Naive thymus-derived CD8-positive, alpha-beta T cell (primary cell): ENCODE data around the gene NDC1. TPM values are rescaled to one million over a fixed set of nuclear protein-coding genes. Genes with fewer than 3 reads are reported as not detected.
A peak's percentile ranks its signal among the peaks of the same experiment; 100 is the strongest.

Experiments used
- ATAC-seq, 2 donors: fragments of 150-1000 bp; cut with Tn5 transposase in 1 of 2; sonication (Bioruptor Pico), chemical (Tn5 transposase) in 1 of 2; 1 replicate in 1 of 2; 2 replicates in 1 of 2; pipeline ENCODE4 v1.10.0; 2021; ENCODE audit warnings: mild to moderate bottlenecking in 2 of 2, moderate library complexity in 2 of 2
- POLR2A ChIA-PET: fragments of 350-600 bp; sonication (Branson Sonifier 250); formaldehyde crosslinking; loops from one replicate; lab custom pipeline; 2021; ENCODE audit warnings: antibody characterized with exemption; lab: Charles Lee
- DNase-seq, 10 donors: peaks; one replicate each; pipeline versions ENCODE4 v3.0.0 to v3.0.0-alpha.2; 2020 to 2022
- H3K27ac Mint-ChIP-seq, 10 donors: one replicate each; pipeline ENCODE4 v1.8.0; 2020 to 2022; ENCODE audit warnings: mild to moderate bottlenecking in 10 of 10, mixed read lengths in 10 of 10, moderate library complexity in 4 of 10, inconsistent platforms in 1 of 10
- H3K27me3 Mint-ChIP-seq, 5 donors: one replicate each; pipeline ENCODE4 v1.8.0; 2021 to 2022; ENCODE audit warnings: mixed read lengths in 5 of 5
- H3K36me3 Mint-ChIP-seq, 3 donors: one replicate each; pipeline ENCODE4 v1.8.0; 2020 to 2022; ENCODE audit warnings: mixed read lengths in 3 of 3, mild to moderate bottlenecking in 2 of 3, inconsistent platforms in 1 of 3
- H3K4me1 Mint-ChIP-seq, 4 donors: one replicate each; pipeline ENCODE4 v1.8.0; 2021 to 2022; ENCODE audit warnings: mixed read lengths in 4 of 4
- H3K4me3 Mint-ChIP-seq, 10 donors: one replicate each; pipeline ENCODE4 v1.8.0; 2020 to 2022; ENCODE audit warnings: mild to moderate bottlenecking in 10 of 10, mixed read lengths in 10 of 10, moderate library complexity in 6 of 10, inconsistent platforms in 1 of 10
- H3K9me3 Mint-ChIP-seq, 9 donors: one replicate each; pipeline ENCODE4 v1.8.0; 2020 to 2022; ENCODE audit warnings: mixed read lengths in 9 of 9, mild to moderate bottlenecking in 3 of 9, inconsistent platforms in 1 of 9, moderate library complexity in 1 of 9
- polyA plus RNA-seq, 3 donors: library from polyadenylated mRNA; unstranded; fragments of 300-500 nt; fragmentation: Illumina TruSeq; gene quantifications; one replicate each; pipeline ENCODE4 v1.2.3, GENCODE V29; 2021
- total RNA-seq, 8 experiments: library from RNA in 2 of 8; stranded (reverse) in 2 of 8; gene quantifications; one replicate each; pipeline ENCODE4 v1.2.3 and lab custom pipeline; 2021 to 2026

NDC1 gene
- total and polyA plus RNA-seq, 5 experiments from 2014 or later: 5.8 to 15.0 (median 6.4) TPM

- Mint-ChIP-seq H3K27ac (peak overlapping the region in 2 of 10 donors; percentile 9 to 32), H3K4me1 (no peaks in the 10 kb centered on the region), H3K9me3 (no peaks in the 10 kb centered on the region), H3K36me3 (peaks cover 10 to 51% (median 14%) of the 10 kb centered on the region in 3 donors), H3K4me3 (no peak overlapping the region), H3K27me3 (no peaks in the 10 kb centered on the region)
- POLR2A ChIA-PET: no interaction called here
- no peak for DNase-seq
- no peak for ATAC-seq
These were observed 13.6 kb upstream of the NDC1 start for GRCh38 chr1:53851571-53852285.

- no peak for ATAC-seq
- Mint-ChIP-seq H3K4me1 (no peaks in the 10 kb centered on the region), H3K36me3 (peaks cover 6 to 39% (median 14%) of the 10 kb centered on the region in 3 donors), H3K27ac (no peak overlapping the region), H3K9me3 (no peaks in the 10 kb centered on the region), H3K27me3 (no peaks in the 10 kb centered on the region), H3K4me3 (no peak overlapping the region)
- no peak for DNase-seq
- POLR2A ChIA-PET: no interaction called here
These were observed 12.1 kb upstream of the NDC1 start for GRCh38 chr1:53850082-53850673.

GRCh38 chr1:53847980-53848379 lies 9.9 kb upstream of the NDC1 start:
- Mint-ChIP-seq H3K4me1 (no peaks in the 10 kb centered on the region), H3K27me3 (no peaks in the 10 kb centered on the region), H3K36me3 (peaks cover 4 to 23% (median 6%) of the 10 kb centered on the region in 3 donors), H3K9me3 (peaks cover 0 to 2% (median 0%) of the 10 kb centered on the region in 9 donors), H3K4me3 (no peak overlapping the region), H3K27ac (no peak overlapping the region)
- POLR2A ChIA-PET: no interaction called here
- DNase-seq: no peak
- ATAC-seq: no peak

- Mint-ChIP-seq H3K27ac (no peak overlapping the region), H3K4me1 (peaks cover 3 to 14% (median 8%) of the 10 kb centered on the region in 4 donors), H3K27me3 (peaks cover 0 to 2% (median 1%) of the 10 kb centered on the region in 5 donors), H3K36me3 (peaks cover 0 to 8% (median 4%) of the 10 kb centered on the region in 3 donors), H3K9me3 (peaks cover 0 to 12% (median 3%) of the 10 kb centered on the region in 9 donors), H3K4me3 (no peak overlapping the region)
- DNase-seq (no peak), ATAC-seq (no peak)
- POLR2A ChIA-PET: no interaction called here
These were observed 4.3 kb upstream of the NDC1 start for GRCh38 chr1:53842347-53842746.

- peak overlapping the region; percentile 96 to 99 (median 98) for H3K27ac Mint-ChIP-seq
These were observed 518 bp upstream of the NDC1 start for GRCh38 chr1:53838654-53838974.

GRCh38 chr1:53837646-53837923 lies 511 bp downstream of the NDC1 start:
- POLR2A ChIA-PET: interaction anchor here (1.8 to 3.0 kb wide), 2 partner anchors 52 to 107 kb away, joined by 7 to 16 read pairs; partner anchors contain the start of genes IFT25, LRRC42 and YIPF1
- ATAC-seq: no peak

More at GRCh38 chr1:53838654-53838974, 518 bp upstream of the NDC1 start:
- peaks cover 0 to 12% (median 3%) of the 10 kb centered on the region in 9 donors for H3K9me3 Mint-ChIP-seq
- H3K36me3 Mint-ChIP-seq: peaks cover 2 to 8% (median 4%) of the 10 kb centered on the region in 3 donors
- peak overlapping the region; percentile 93 to 99 (median 96) for H3K4me3 Mint-ChIP-seq
- POLR2A ChIA-PET: interaction anchor here (1.8 to 3.0 kb wide), 2 partner anchors 51 to 106 kb away, joined by 7 to 16 read pairs; partner anchors contain the start of genes IFT25, LRRC42 and YIPF1
- H3K27me3 Mint-ChIP-seq: peaks cover 0 to 2% (median 1%) of the 10 kb centered on the region in 5 donors
- DNase-seq (no peak), ATAC-seq (no peak)
- peaks cover 8 to 34% (median 29%) of the 10 kb centered on the region in 4 donors for H3K4me1 Mint-ChIP-seq

GRCh38 chr1:53835491-53835890 lies 2.6 kb downstream of the NDC1 start:
- H3K27me3 Mint-ChIP-seq: no peaks in the 10 kb centered on the region
- POLR2A ChIA-PET: no interaction called here
- no peak overlapping the region for H3K27ac Mint-ChIP-seq
- peak overlapping the region in 2 of 10 donors; percentile 4 to 50 for H3K4me3 Mint-ChIP-seq
- no peaks in the 10 kb centered on the region for H3K9me3 Mint-ChIP-seq
- H3K36me3 Mint-ChIP-seq: peaks cover 0 to 19% (median 0%) of the 10 kb centered on the region in 3 donors
- no peak for ATAC-seq
- peaks cover 8 to 35% (median 29%) of the 10 kb centered on the region in 4 donors for H3K4me1 Mint-ChIP-seq
- no peak for DNase-seq

More at GRCh38 chr1:53837646-53837923, 511 bp downstream of the NDC1 start:
- Mint-ChIP-seq H3K4me3 (peak overlapping the region; percentile 93 to 99 (median 96)), H3K9me3 (peaks cover 0 to 10% (median 3%) of the 10 kb centered on the region in 9 donors), H3K36me3 (peaks cover 4 to 5% (median 4%) of the 10 kb centered on the region in 3 donors), H3K4me1 (peaks cover 8 to 35% (median 29%) of the 10 kb centered on the region in 4 donors), H3K27ac (peak overlapping the region; percentile 96 to 99 (median 98)), H3K27me3 (peaks cover 0 to 2% (median 1%) of the 10 kb centered on the region in 5 donors)
- DNase-seq: no peak

- ATAC-seq (no peak), DNase-seq (no peak)
- Mint-ChIP-seq H3K4me3 (no peak overlapping the region), H3K27ac (no peak overlapping the region), H3K9me3 (no peaks in the 10 kb centered on the region), H3K27me3 (no peaks in the 10 kb centered on the region), H3K4me1 (peaks cover 8 to 35% (median 29%) of the 10 kb centered on the region in 4 donors), H3K36me3 (peaks cover 0 to 25% (median 0%) of the 10 kb centered on the region in 3 donors)
- POLR2A ChIA-PET: no interaction called here
These were observed 3.3 kb downstream of the NDC1 start for GRCh38 chr1:53834776-53835175.

GRCh38 chr1:53833393-53833792 lies 4.7 kb downstream of the NDC1 start:
- Mint-ChIP-seq H3K4me3 (no peak overlapping the region), H3K4me1 (peaks cover 8 to 33% (median 27%) of the 10 kb centered on the region in 4 donors), H3K36me3 (peaks cover 0 to 37% (median 0%) of the 10 kb centered on the region in 3 donors), H3K27ac (no peak overlapping the region), H3K27me3 (no peaks in the 10 kb centered on the region), H3K9me3 (no peaks in the 10 kb centered on the region)
- POLR2A ChIA-PET: no interaction called here
- ATAC-seq (no peak), DNase-seq (no peak)

GRCh38 chr1:53826367-53826766 lies 11.7 kb downstream of the NDC1 start:
- H3K4me3 Mint-ChIP-seq: no peak overlapping the region
- H3K9me3 Mint-ChIP-seq: no peaks in the 10 kb centered on the region
- H3K4me1 Mint-ChIP-seq: peaks cover 0 to 6% (median 4%) of the 10 kb centered on the region in 4 donors
- H3K36me3 Mint-ChIP-seq: peaks cover 0 to 78% (median 20%) of the 10 kb centered on the region in 3 donors
- POLR2A ChIA-PET: no interaction called here
- DNase-seq (no peak), ATAC-seq (no peak)
- H3K27ac Mint-ChIP-seq: peak overlapping the region in 1 of 10 donors; percentile 14
- no peaks in the 10 kb centered on the region for H3K27me3 Mint-ChIP-seq

- ATAC-seq: no peak
- Mint-ChIP-seq H3K27ac (peak overlapping the region in 1 of 10 donors; percentile 70), H3K4me3 (no peak overlapping the region), H3K9me3 (no peaks in the 10 kb centered on the region), H3K36me3 (peaks cover 0 to 80% (median 22%) of the 10 kb centered on the region in 3 donors), H3K4me1 (peaks cover 0 to 6% (median 4%) of the 10 kb centered on the region in 4 donors), H3K27me3 (no peaks in the 10 kb centered on the region)
- no peak for DNase-seq
- POLR2A ChIA-PET: no interaction called here
These were observed 12.8 kb downstream of the NDC1 start for GRCh38 chr1:53825306-53825705.

GRCh38 chr1:53822931-53823330 lies 15.2 kb downstream of the NDC1 start:
- POLR2A ChIA-PET: no interaction called here
- H3K9me3 Mint-ChIP-seq: no peaks in the 10 kb centered on the region
- H3K36me3 Mint-ChIP-seq: peaks cover 0 to 83% (median 34%) of the 10 kb centered on the region in 3 donors
- peaks cover 0 to 7% (median 4%) of the 10 kb centered on the region in 4 donors for H3K4me1 Mint-ChIP-seq
- ATAC-seq (no peak), DNase-seq (no peak)
- H3K4me3 Mint-ChIP-seq: no peak overlapping the region
- H3K27ac Mint-ChIP-seq: peak overlapping the region in 1 of 10 donors; percentile 27
- no peaks in the 10 kb centered on the region for H3K27me3 Mint-ChIP-seq

- DNase-seq: no peak
- peaks cover 11 to 84% (median 43%) of the 10 kb centered on the region in 3 donors for H3K36me3 Mint-ChIP-seq
- H3K4me3 Mint-ChIP-seq: no peak overlapping the region
- peak overlapping the region in 1 of 10 donors; percentile 51 for H3K27ac Mint-ChIP-seq
- H3K4me1 Mint-ChIP-seq: peaks cover 0 to 10% (median 4%) of the 10 kb centered on the region in 4 donors
- ATAC-seq: no peak
- POLR2A ChIA-PET: no interaction called here
- no peaks in the 10 kb centered on the region for H3K9me3 Mint-ChIP-seq
- no peaks in the 10 kb centered on the region for H3K27me3 Mint-ChIP-seq
These were observed 16.7 kb downstream of the NDC1 start for GRCh38 chr1:53821380-53821779.
